Sigmoid colon (tissue), 7 donors: ENCODE data around the gene USP24. TPM values are rescaled to one million over a fixed set of nuclear protein-coding genes. Genes with fewer than 3 reads are reported as not detected.
A peak's percentile ranks its signal among the peaks of the same experiment; 100 is the strongest.
"Not testable (repeated sequence)": the region's sequence is repeated elsewhere in the genome, so short reads cannot be mapped to it uniquely, and the experiment has no call there.

Experiments
- DNase-seq: peaks from one replicate; pipeline ENCODE4 v3.0.0-alpha.2; 2019
- H3K27ac ChIP-seq, 4 donors: fragments of 200-600 bp; sonication (generic); one replicate each; pipeline ENCODE4 v1.5.1; 2016 to 2019; ENCODE audit warnings: mild to moderate bottlenecking in 1 of 4
- H3K27me3 ChIP-seq, 3 donors: fragments of 200-600 bp; sonication (generic); one replicate each; pipeline ENCODE4 v1.5.1; 2019; ENCODE audit warnings: mild to moderate bottlenecking in 1 of 3
- H3K36me3 ChIP-seq, 4 donors: fragments of 200-600 bp; sonication (generic); one replicate each; pipeline ENCODE4 v1.5.1; 2016 to 2019
- H3K4me1 ChIP-seq, 4 donors: fragments of 200-600 bp; sonication (generic); one replicate each; pipeline ENCODE4 v1.5.1; 2017 to 2019
- H3K4me3 ChIP-seq, 4 donors: fragments of 200-600 bp; sonication (generic); one replicate each; pipeline ENCODE4 v1.5.1; 2017 to 2019; ENCODE audit warnings: mild to moderate bottlenecking in 2 of 4, moderate library complexity in 1 of 4
- H3K9me3 ChIP-seq, 4 donors: fragments of 200-600 bp in 3 of 4; sonication (generic) in 3 of 4; one replicate each; pipeline versions ENCODE4 v1.5.1 to v1.6.1; 2013 to 2019
- CTCF ChIP-seq, 4 experiments: fragments of 450-650 bp in 3 of 4; fragments of 200-600 bp in 1 of 4; IDR thresholded peaks; one replicate each; pipeline ENCODE4 v1.5.1; 2016 to 2019; ENCODE audit warnings: antibody characterized with exemption in 4 of 4, mild to moderate bottlenecking in 3 of 4, moderate library complexity in 2 of 4
- EP300 ChIP-seq, 4 donors: sonication (generic); formaldehyde crosslinking; IDR thresholded peaks; one replicate each; pipeline ENCODE4 v1.6.1; 2017; ENCODE audit warnings: antibody characterized with exemption in 4 of 4
- POLR2A ChIP-seq, 2 donors: fragments of 450-650 bp; IDR thresholded peaks; one replicate each; pipeline ENCODE4 v1.6.1; 2016; ENCODE audit warnings: antibody characterized with exemption in 2 of 2, mild to moderate bottlenecking in 2 of 2, moderate library complexity in 2 of 2
- POLR2AphosphoS5 ChIP-seq, 4 donors: sonication (generic); formaldehyde crosslinking; IDR thresholded peaks; one replicate each; pipeline ENCODE4 v1.6.1; 2017; ENCODE audit warnings: antibody characterized with exemption in 4 of 4
- WGBS, 2 donors: extraction: QIAGEN DNeasy Blood & Tissue Kit; methylation state at CpG; one replicate each; pipeline ENCODE4 v1.1.7; 2013; 5-methylcytosine and 5-hydroxymethylcytosine counted together
- intact Hi-C: fragments of 100-400 bp; cut with DNase I; formaldehyde crosslinking; loops from one replicate; pipeline ENCODE4 v1.15.1; 2023
- polyA plus RNA-seq, 3 donors: library from polyadenylated mRNA; stranded (reverse); fragments of 200-250 nt; gene quantifications; one replicate each; pipeline ENCODE4 v1.2.3, GENCODE V29; 2013
- total RNA-seq, 4 donors: library from RNA; depleted of rRNA; stranded (reverse); fragments of >200 nt; gene quantifications; one replicate each; pipeline ENCODE4 v1.1.0, GENCODE V29; 2016
- donor health status: healthy with polysubstance abuse.
- donor health status: Bipolar disorder and iron deficiency.
- donor health status: healthy.

Gene USP24
- total and polyA plus RNA-seq, 7 donors = 3.6 to 66.2 (median 46.4) TPM

- Histone ChIP-seq H3K36me3 (no peaks in the 10 kb centered on the region), H3K27ac (no peak overlapping the region), H3K27me3 (no peaks in the 10 kb centered on the region), H3K4me1 (peaks cover 0 to 10% (median 5%) of the 10 kb centered on the region in 4 donors), H3K9me3 (peaks cover 0 to 4% (median 0%) of the 10 kb centered on the region in 4 donors), H3K4me3 (no peak overlapping the region)
- 84 to 94% methylated on average over 3 of the region's 3 CpGs for WGBS, 2 donors
- intact Hi-C loops = no loop called here
- DNase-seq = no peak
- TF ChIP-seq POLR2AphosphoS5 (IDR thresholded peaks at IDR 0.05) (no peak), CTCF (IDR thresholded peaks at IDR 0.05) (no peak), POLR2A (IDR thresholded peaks at IDR 0.05) (no peak), EP300 (IDR thresholded peaks at IDR 0.05) (no peak)
These were observed 16.6 kb upstream of the USP24 start for GRCh38 chr1:55231745-55232144.

- H3K9me3 ChIP-seq = peaks cover 0 to 4% (median 0%) of the 10 kb centered on the region in 4 donors
- peak overlapping the region in 2 of 4 donors; percentile 14 to 32 for H3K27ac ChIP-seq
- 89 to 96% methylated on average over 3 of the region's 3 CpGs for WGBS, 2 donors
- intact Hi-C loops = no loop called here
- H3K4me3 ChIP-seq = no peak overlapping the region
- TF ChIP-seq POLR2AphosphoS5 (IDR thresholded peaks at IDR 0.05) (no peak), CTCF (IDR thresholded peaks at IDR 0.05) (no peak), POLR2A (IDR thresholded peaks at IDR 0.05) (no peak), EP300 (IDR thresholded peaks at IDR 0.05) (no peak)
- no peaks in the 10 kb centered on the region for H3K36me3 ChIP-seq
- no peaks in the 10 kb centered on the region for H3K27me3 ChIP-seq
- DNase-seq = no peak
- H3K4me1 ChIP-seq = peaks cover 0 to 10% (median 0%) of the 10 kb centered on the region in 4 donors
These were observed 15.5 kb upstream of the USP24 start for GRCh38 chr1:55230659-55231058.

DNA sequence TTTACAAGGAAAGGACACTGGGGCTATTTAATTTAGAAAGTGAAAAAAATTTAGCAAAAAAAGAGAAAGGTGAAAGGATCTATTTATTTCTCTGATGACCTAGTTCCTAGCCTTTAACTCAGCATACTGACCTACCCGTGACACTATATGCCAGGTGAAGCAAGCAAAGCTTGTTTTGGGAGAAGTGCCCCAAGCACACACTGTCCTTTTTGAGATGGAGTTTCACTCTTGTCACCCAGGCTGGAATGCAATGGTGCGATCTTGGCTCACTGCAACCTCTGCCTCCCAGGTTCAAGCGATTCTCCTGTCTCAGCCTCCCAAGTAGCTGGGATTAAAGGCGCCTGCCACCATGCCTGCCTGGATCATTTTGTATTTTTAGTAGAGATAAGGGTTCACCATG, 14.6 kb upstream of the USP24 start:
- H3K36me3 ChIP-seq, H3K27ac ChIP-seq, H3K9me3 ChIP-seq, intact Hi-C loops, H3K4me3 ChIP-seq, DNase-seq, H3K27me3 ChIP-seq: not testable (repeated sequence)
- 95 to 96% methylated on average over 4 of the region's 4 CpGs for WGBS, 2 donors
- H3K4me1 ChIP-seq = peaks cover 0 to 10% (median 0%) of the 10 kb centered on the region in 4 donors

GRCh38 chr1:55225228-55225627, 10.1 kb upstream of the USP24 start:
- no peak for DNase-seq
- peaks cover 0 to 2% (median 0%) of the 10 kb centered on the region in 4 donors for H3K4me1 ChIP-seq
- peaks cover 0 to 4% (median 0%) of the 10 kb centered on the region in 4 donors for H3K9me3 ChIP-seq
- no peak overlapping the region for H3K4me3 ChIP-seq
- H3K27ac ChIP-seq = no peak overlapping the region
- H3K27me3 ChIP-seq = no peaks in the 10 kb centered on the region
- 47 to 76% methylated on average over 1 of the region's 1 CpG for WGBS, 2 donors
- TF ChIP-seq EP300 (IDR thresholded peaks at IDR 0.05) (no peak), POLR2AphosphoS5 (IDR thresholded peaks at IDR 0.05) (no peak), CTCF (IDR thresholded peaks at IDR 0.05) (no peak), POLR2A (IDR thresholded peaks at IDR 0.05) (no peak)
- intact Hi-C loops = no loop called here
- no peaks in the 10 kb centered on the region for H3K36me3 ChIP-seq

DNA sequence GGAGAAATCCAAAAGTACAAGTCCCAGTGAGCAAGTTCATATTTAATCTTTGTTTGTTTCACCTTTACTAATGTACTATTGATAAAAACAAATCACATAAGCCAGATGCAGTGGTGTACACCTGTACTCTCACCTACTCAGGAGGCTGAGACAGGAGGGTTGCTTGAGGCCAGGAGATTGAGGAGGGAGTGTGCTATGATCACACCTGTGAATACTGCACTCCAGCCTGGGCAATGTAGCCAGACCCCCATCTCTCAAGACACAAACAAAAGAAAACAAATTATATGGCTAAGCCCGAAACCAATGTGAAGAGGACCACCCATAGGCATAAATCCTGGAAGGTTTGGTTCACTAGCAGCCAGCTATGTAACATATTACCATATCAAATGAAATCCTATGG, 9.6 kb upstream of the USP24 start:
- Histone ChIP-seq H3K4me3 (no peak overlapping the region), H3K27ac (no peak overlapping the region), H3K4me1 (no peaks in the 10 kb centered on the region), H3K9me3 (peaks cover 0 to 4% (median 0%) of the 10 kb centered on the region in 4 donors), H3K27me3 (no peaks in the 10 kb centered on the region), H3K36me3 (no peaks in the 10 kb centered on the region)
- TF ChIP-seq CTCF (IDR thresholded peaks at IDR 0.05) (no peak), EP300 (IDR thresholded peaks at IDR 0.05) (no peak), POLR2A (IDR thresholded peaks at IDR 0.05) (no peak), POLR2AphosphoS5 (IDR thresholded peaks at IDR 0.05) (no peak)
- intact Hi-C loops = no loop called here
- no peak for DNase-seq
- WGBS, 2 donors = 91 to 94% methylated on average over 1 of the region's 1 CpG
